WI38 (cell line): ENCODE results near the gene MDM2.

Experiments used
- H3K4me3 ChIP-seq: 2 replicates; pipeline ENCODE4 v1.5.1; 2011; ENCODE audit warnings: low read depth, mild to moderate bottlenecking, control low read depth, low read length
- CTCF ChIP-seq: IDR thresholded peaks from 2 replicates; pipeline ENCODE4 v1.5.1; 2012; ENCODE audit warnings: low read depth, mild to moderate bottlenecking, control low read depth, low read length

Gene MDM2

DNA sequence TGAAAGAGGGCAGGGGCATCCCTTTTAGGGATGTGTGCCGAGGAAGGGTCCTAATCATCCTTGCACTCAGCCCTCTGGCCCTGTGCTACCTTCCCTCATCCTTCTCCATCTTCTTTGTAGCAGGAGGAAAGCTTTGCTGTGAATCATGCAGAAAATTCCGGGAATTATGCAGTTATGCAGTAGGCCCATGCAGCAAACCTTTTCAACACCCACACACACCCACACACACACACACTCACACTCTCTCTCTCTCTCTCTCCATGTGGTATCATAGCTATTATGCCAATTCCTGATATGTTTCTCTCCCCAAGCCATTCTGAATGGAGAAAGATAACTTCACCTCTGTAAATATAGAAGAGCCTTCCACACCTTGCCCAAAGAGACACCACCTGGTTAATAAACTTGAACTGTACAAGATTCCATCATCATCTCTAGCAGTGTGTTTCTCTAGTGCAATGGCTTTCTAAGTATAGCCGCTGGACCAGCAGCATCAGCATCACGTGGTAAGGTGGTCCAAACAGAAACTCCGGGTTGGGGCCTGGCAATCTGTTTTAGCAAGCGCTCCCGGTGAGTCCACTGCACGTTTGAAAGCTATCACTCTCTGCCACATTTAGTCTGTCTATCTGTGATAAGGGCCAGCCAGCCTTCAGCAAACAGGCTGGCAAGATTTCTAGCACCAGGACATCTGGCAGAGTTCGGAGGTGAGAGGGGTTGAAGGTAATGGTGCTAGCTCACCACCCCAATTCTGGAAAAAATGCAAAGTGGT is 57.6 kb downstream of the MDM2 start:
- no peak overlapping the region for H3K4me3 ChIP-seq
- TF ChIP-seq CTCF = no peak

DNA sequence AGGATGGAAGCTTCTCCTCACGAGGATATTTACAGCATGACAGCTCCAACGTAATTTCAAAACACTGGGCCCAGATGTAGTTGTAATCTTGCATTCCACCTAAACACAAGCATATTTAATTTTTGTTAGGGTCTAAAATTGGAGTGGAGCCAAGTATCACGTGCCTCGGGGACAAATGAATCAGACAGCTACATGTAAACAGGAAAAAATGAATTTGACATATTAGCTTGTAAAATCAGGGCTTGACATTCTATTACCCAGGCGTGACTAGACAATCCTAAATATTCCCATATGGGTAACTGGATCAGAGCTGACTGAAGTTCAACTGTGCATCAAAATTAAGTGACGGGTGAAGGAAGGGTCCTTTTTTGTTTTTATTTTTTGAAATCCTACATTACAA is 59.0 kb downstream of the MDM2 start:
- no peak overlapping the region for H3K4me3 ChIP-seq
- TF ChIP-seq CTCF = no peak

GRCh38 chr12:68867606-68868005 is 59.6 kb downstream of the MDM2 start:
- no peak overlapping the region for H3K4me3 ChIP-seq
- no peak for TF ChIP-seq CTCF

- H3K4me3 ChIP-seq = no peak overlapping the region
- no peak for TF ChIP-seq CTCF
These were observed 60.2 kb downstream of the MDM2 start for GRCh38 chr12:68868043-68868790.

DNA sequence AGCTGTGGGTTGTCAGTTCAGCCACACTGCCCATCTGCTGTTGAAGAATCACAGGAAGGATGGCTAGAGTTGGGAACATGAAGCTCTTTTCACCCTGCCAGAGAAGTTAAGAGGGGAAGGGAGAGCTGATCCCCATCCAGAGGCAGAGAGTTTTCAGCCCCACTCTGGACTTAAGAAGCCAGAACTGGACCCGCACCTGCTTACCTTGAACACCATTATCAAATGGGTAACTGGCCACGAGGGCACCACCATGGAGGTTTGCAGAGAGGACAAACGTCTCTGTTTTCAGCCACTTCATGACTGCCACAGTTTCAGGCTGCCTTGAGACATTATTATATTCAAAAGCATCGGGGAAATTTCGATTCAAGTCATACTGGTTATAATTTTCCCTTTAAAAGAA is 62.0 kb downstream of the MDM2 start:
- no peak overlapping the region for H3K4me3 ChIP-seq
- TF ChIP-seq CTCF = no peak

DNA sequence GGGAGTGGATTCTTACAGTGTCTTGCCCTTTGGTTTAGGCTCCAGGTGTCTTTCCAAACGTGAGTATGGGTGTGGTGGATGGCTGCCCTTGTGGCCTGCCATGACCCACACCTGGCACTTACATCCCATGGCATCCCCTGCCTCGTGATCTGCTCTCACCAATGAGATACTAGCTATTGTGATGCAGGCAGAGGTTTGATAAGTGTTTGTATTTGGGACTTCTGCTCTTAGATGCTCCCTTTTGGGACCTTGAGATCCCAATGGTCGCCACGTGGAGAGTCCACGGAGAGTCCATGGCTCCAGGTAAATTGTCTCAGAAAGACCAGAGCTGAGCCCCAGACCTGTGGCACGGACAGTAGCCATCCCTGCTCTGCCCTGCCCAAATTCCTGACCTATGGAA is 62.5 kb downstream of the MDM2 start:
- no peak overlapping the region for H3K4me3 ChIP-seq
- no peak for TF ChIP-seq CTCF

DNA sequence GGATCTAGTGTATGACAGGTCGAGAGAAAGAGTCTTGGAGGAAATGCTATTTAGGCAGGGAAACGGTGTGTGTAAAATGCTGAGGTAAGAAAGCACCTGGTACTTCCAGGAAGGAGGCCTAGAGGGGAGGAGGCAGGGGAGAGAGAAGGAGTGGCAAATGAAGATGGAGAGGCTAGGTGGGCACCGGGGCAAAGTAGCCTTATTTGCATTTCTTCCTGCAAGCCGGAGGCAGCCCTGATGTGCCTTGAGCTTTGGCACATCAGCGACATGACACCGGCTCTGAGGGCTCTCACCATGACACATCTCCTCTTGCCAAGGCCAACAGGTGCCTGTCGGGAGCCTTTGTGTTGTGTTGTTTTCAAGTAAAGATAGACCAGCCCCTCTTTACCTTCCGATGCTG is 63.4 kb downstream of the MDM2 start:
- no peak overlapping the region for H3K4me3 ChIP-seq
- no peak for TF ChIP-seq CTCF
